ENCODE data around the gene RCBTB1. TPM values are rescaled to one million over a fixed set of nuclear protein-coding genes. Genes with fewer than 3 reads are reported as not detected.

Gene RCBTB1
- total and polyA plus RNA-seq, 12 donors = 6.1 to 23.5 (median 18.2) TPM

DNA sequence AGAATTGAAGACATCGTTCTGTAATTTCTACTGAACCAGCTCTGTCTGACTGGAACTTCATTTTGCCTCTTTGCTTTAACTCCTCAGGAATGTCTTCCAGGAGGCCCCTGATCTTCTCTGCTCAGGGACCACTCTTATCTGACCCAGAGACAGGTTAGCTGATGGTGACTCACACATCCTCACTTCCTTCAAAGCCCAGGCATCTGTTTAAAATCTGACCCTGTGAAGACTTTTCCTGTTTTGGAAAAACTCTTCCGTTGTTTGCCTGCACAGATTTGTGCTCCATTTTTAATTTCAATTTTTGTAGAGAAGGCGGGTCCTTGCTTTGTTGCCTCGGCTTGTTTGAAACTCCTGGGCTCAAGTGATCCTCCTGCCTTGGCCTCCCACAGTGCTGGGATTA is 44.6 kb upstream of the RCBTB1 start:
- Histone ChIP-seq H3K36me3 (no peaks in the 10 kb centered on the region), H3K4me3 (peak overlapping the region in 1 of 10 donors; percentile 55), H3K4me1 (peaks cover 0 to 84% (median 13%) of the 10 kb centered on the region in 9 donors), H3K27ac (peak overlapping the region in 5 of 10 donors; percentile 9 to 87 (median 45)), H3K9me3 (no peaks in the 10 kb centered on the region), H3K27me3 (no peaks in the 10 kb centered on the region)
- DNase-seq (no peak), ATAC-seq (no peak)
- intact Hi-C loops (cut with DNase I) = no loop called here
- 65 to 74% methylated on average over 4 of the region's 4 CpGs for WGBS, 2 donors
- TF ChIP-seq, protein P1, sequence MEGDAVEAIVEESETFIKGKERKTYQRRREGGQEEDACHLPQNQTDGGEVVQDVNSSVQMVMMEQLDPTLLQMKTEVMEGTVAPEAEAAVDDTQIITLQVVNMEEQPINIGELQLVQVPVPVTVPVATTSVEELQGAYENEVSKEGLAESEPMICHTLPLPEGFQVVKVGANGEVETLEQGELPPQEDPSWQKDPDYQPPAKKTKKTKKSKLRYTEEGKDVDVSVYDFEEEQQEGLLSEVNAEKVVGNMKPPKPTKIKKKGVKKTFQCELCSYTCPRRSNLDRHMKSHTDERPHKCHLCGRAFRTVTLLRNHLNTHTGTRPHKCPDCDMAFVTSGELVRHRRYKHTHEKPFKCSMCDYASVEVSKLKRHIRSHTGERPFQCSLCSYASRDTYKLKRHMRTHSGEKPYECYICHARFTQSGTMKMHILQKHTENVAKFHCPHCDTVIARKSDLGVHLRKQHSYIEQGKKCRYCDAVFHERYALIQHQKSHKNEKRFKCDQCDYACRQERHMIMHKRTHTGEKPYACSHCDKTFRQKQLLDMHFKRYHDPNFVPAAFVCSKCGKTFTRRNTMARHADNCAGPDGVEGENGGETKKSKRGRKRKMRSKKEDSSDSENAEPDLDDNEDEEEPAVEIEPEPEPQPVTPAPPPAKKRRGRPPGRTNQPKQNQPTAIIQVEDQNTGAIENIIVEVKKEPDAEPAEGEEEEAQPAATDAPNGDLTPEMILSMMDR (IDR thresholded peaks at IDR 0.05) = no peak

DNA sequence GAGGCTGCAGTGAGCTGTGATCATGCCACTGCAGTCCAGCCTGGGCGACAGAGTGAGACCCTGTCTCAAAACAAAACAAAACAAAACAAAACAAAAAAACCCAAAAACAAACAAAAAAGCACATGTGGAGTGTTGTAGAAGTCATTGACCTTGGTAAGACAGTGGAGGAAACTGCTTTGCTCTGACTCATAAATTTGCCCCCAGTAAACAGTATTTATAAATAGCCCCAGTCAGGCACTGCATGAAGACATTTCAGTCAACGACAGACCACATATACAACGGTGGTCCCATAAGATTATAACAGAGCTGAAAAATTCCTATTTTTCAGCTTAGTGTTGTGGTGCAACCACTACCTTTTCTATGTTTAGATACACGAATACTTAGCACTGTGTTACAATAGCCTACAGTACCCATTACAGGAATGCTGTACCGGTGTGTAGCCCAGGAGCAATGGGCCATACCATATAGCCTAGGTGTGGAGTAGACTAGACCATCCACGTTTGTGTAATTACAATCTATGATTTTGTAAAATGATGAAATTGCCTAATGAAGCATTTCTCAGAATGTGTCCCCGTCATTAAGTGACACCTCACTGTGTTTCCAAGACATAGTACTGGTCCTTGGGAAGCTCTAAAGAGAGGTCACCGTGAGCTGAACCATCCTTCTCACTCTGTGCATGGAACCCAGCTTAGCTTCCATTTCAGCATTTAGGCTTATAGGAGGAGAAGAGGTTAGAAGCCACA is 44.0 kb upstream of the RCBTB1 start:
- Histone ChIP-seq H3K4me1 (peaks cover 0 to 79% (median 13%) of the 10 kb centered on the region in 9 donors), H3K36me3 (no peaks in the 10 kb centered on the region), H3K27me3 (no peaks in the 10 kb centered on the region), H3K27ac (peak overlapping the region in 5 of 10 donors; percentile 25 to 87 (median 46)), H3K9me3 (no peaks in the 10 kb centered on the region), H3K4me3 (peak overlapping the region in 5 of 10 donors; percentile 14 to 55 (median 31))
- WGBS, 2 donors = 66 to 69% methylated on average over 8 of the region's 8 CpGs
- intact Hi-C loops (cut with DNase I) = no loop called here
- ATAC-seq (peak in 1 of 8 donors; percentile 18), DNase-seq (no peak)
- TF ChIP-seq, protein P1 (IDR thresholded peaks at IDR 0.05) = no peak

DNA sequence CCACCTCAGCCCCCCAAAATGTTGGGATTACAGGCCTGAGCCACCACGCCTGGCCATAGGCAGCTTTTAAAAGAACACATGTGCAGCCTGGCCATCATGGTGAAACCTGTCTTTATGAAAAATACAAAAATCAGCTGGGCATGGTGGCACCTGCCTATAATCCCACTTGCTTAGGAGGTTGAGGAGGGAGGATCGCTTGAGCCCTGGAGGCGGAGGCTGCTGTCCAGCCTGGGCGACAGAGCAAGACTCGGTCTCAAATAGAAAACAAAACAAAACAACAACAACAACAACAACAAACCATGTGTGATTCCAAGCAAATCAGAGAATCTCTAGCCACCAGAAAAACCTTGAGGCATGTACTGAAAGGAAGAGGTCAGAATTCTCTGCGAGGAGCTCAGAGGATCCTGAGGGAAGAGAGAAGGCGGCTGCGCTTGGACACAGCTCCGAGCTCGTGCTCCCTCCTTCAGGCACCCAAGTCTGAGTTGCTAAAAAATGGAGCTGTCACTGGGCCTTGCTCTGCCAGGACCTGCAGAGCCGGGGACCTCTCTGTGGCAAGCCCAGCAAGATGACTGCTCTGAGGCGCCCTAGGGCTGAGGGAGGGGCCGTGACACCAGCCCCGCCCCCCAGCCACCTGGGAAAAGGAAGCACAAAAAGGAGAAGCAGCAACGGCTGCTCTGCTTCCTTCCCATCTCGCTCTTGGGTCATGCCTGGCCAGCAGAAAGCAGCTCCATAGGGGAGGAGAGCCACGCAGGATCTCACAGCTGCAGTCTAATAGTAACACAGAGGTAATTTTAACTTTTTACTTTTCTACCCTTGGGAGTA is 42.7 kb upstream of the RCBTB1 start, which contains the start of gene ARL11:
TSS of gene ARL11 (plus strand) at position 677 of the 822 bp plus-strand sequence. CDS start 1,941 bp downstream, outside the sequence.
- intact Hi-C loops (cut with DNase I) = no loop called here
- Histone ChIP-seq H3K36me3 (no peaks in the 10 kb centered on the region), H3K9me3 (no peaks in the 10 kb centered on the region), H3K4me1 (peaks cover 0 to 72% (median 12%) of the 10 kb centered on the region in 9 donors), H3K27ac (peak within 1 kb of the TSS in 7 of 10 donors; percentile 25 to 87 (median 49)), H3K4me3 (peak within 1 kb of the TSS in 7 of 10 donors; percentile 13 to 55 (median 27)), H3K27me3 (no peaks in the 10 kb centered on the region)
- WGBS, 2 donors = 45 to 46% methylated on average over 17 of the region's 17 CpGs
- DNase-seq (peak; percentile 43 to 60), ATAC-seq (peak; percentile 24 to 64 (median 54))
- TF ChIP-seq, protein P1 (IDR thresholded peaks at IDR 0.05) = no peak

DNA sequence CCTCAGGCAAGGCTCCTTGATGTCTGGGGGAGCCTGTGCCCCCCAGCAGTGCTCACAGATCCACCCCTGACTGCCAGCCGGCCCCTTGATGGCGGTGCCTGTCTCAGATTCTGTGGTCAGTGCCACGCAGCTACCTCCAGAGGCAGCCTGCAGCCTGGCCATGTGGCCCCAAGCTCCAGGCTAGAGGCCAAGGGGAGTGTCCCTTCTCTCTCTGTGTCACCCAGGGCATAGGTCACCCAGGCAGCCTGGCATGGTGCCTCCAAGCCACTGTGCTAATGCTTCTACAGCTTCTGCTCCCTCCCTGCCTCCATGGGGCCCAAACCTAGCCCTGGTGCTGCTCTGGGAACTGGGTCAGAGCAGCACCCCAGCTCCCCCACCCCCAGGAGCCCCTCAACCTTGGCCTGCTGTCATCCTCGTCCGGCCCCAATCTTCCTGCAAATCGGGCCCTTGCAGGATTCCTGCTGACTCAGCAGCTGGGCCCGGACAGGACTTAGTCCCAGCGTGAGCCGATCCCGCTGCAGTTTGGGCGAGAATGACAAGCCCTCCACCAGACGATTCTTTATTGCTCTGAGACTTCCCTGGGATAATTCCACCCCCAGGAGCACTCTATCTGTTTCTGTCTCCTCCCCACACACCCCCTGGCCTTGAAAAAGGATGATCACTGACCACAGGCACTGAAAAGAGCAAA is 40.2 kb upstream of the RCBTB1 start:
- no peaks in the 10 kb centered on the region for H3K27me3 ChIP-seq
- peak overlapping the region in 7 of 10 donors; percentile 26 to 69 (median 52) for H3K27ac ChIP-seq
- intact Hi-C loops (cut with DNase I) = no loop called here
- no peaks in the 10 kb centered on the region for H3K9me3 ChIP-seq
- peaks cover 0 to 55% (median 21%) of the 10 kb centered on the region in 9 donors for H3K4me1 ChIP-seq
- TF ChIP-seq, protein P1 (IDR thresholded peaks at IDR 0.05) = no peak
- no peaks in the 10 kb centered on the region for H3K36me3 ChIP-seq
- ATAC-seq = peak; percentile 33 to 70 (median 50)
- WGBS, 2 donors = 68 to 74% methylated on average over 12 of the region's 12 CpGs
- DNase-seq = peak; percentile 43 to 58
- no peak overlapping the region for H3K4me3 ChIP-seq

Measured in heart right ventricle (tissue), 16 donors.